GM18507 (cell line): ENCODE results near the gene RREB1.

Source experiments
- DNase-seq: peaks from one replicate; pipeline ENCODE4 v3.0.0; 2011; ENCODE audit warnings: low read depth; ENCODE audit not compliant: insufficient read length; ENCODE audit errors: extremely low spot score
- FAIRE-seq: peaks from 2 replicates; lab custom pipeline; 2011; peaks lifted over from hg19 to GRCh38; lab: Jason Lieb, UNC

Gene RREB1

GRCh38 chr6:7107578-7108195 lies at the start of gene RREB1:
Gene RREB1 (plus strand): TSS chr6:7107961. CDS start chr6:7181912, 73,951 bp downstream.
- DNase-seq (peak; percentile 74), FAIRE-seq (peak; percentile 38)

- no peak for FAIRE-seq
- DNase-seq = no peak
Observed at GRCh38 chr6:7058250-7058923, 49.4 kb upstream of the RREB1 start.

- FAIRE-seq = no peak
- no peak for DNase-seq
Observed at GRCh38 chr6:7060769-7061516, 46.8 kb upstream of the RREB1 start.

GRCh38 chr6:7062451-7063162 lies 45.2 kb upstream of the RREB1 start:
- no peak for DNase-seq
- FAIRE-seq = no peak

DNA sequence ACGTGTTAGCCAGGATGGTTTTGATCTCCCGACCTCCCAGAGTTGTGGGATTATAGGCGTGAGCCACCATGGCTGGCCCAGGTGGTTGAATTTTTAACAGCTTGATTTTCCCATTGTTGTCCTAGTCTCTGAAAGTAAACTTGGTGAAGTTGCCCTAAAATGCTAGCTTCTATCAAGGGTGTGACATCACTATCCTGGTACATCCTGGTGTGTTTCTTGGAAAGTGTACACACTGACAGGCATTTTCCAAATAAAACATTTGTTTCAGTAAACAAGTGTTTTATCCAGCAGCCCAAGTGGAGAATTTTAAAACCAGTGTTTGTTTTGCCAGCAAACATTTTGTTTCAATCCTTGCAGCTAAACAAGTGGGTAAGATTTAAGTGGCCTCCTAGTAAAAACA lies 40.5 kb upstream of the RREB1 start:
- DNase-seq (no peak), FAIRE-seq (no peak)

DNA sequence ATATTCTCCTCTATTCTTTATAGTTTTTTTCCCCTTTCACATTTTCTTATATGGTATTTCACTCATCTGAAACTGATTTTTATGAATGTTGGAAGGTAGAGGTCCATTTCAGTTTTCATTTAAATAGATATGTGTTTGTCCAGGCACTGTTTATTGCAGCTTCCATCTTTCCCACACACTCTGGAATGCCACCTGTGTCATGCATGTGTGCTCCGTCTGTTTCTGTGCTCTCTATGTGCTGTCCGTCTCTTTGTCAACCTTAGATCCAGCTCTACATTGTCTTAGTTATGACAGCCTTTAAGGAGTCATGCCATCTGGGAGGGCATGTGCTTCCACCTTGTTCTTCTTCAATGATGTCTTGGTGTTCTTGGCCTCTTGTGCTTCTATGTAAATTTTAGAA lies 36.4 kb upstream of the RREB1 start:
- FAIRE-seq = no peak

DNA sequence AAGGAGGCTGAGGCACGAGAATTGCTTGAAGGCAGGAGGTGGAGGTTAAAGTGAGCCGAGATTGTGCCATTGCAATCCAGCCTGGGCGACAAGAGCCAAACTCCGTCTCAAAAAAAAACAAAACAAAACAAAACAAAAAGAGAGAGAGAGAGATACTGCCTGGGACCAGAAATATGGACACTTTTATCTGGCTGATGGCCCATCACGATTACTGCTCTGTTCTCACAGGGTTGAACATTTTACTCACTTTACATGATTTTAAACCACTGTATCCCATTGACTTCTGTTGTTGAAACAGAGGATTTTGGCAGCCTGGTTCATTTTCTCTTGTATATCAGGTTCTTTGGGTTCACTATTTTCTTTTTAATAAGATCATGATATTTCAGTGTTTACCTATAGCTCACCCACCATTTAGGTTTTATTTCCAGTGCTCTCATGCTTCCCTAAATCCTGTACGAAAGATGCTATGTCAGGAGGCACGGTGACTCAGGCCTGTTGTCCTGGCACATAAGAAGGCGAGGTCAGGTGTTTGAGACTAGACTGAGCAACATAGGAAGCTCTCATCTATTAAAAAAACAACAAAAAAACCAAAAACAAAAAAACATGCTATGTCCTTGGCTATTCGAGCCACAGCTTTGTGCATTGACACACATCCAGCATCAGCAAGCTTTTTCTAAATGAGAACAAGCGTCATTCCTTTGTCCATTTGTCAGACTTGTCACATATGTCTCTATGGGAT lies 34.5 kb upstream of the RREB1 start:
- FAIRE-seq = peak; percentile 9
- no peak for DNase-seq

More for the DNA sequence above, 36.4 kb upstream of the RREB1 start:
- DNase-seq = no peak

- DNase-seq (peak; percentile 72), FAIRE-seq (peak; percentile 98)
Observed at GRCh38 chr6:7073821-7074525, 33.8 kb upstream of the RREB1 start.

GRCh38 chr6:7074870-7075269 lies 32.9 kb upstream of the RREB1 start:
- FAIRE-seq (no peak), DNase-seq (no peak)

DNA sequence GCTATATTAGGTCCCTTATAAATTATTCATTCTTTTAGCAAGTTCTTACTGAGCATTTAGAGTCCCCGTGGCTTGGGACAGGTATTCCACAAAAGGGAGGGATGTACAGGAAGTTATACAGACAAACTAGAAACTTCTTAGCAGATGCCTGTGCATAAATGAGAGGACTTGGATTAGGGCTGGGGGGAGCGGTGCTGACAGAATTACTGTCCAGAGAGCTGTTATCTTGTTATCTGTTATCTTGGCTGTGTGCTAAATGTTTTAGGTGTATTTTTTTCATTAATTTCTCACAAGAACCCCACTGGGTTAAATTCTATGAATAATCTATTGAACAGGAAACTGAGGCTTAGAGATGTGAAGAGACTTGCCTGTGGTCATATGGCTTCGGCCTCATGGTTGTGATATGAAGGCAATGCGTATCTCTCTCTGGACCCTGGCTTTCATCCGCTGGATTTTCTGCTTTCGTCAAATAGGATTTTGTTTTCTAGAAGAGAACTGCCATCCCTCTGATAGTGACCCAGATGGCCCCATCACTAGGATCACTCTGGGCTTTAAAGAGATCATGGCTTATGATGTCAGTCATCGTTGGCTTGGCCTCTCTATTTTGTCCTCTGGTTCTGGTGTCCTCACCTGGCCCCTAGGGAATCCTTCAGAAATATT lies 32.3 kb upstream of the RREB1 start:
- DNase-seq = no peak

DNA sequence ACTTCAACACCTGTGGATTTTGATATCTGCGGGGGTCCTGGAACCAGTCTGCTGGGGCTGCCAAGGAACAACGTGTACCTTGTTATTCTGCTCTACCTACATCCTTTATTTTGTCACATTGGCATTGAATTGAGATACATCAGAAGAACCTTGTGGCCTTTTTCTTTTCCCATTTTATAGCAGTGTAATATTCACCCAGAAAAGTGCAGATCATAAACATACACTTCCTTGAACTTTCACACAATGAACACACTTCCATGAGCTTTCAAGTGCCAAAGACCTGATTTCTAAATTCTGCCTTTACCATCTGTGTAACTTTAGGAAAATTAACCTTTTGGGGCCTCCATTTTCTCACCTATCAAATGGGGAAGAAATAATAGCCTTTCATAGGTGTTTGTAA lies 29.9 kb upstream of the RREB1 start:
- DNase-seq (no peak), FAIRE-seq (no peak)

More for the DNA sequence above, 32.3 kb upstream of the RREB1 start:
- FAIRE-seq = no peak

GRCh38 chr6:7078856-7079255 lies 28.9 kb upstream of the RREB1 start:
- FAIRE-seq (no peak), DNase-seq (no peak)

DNA sequence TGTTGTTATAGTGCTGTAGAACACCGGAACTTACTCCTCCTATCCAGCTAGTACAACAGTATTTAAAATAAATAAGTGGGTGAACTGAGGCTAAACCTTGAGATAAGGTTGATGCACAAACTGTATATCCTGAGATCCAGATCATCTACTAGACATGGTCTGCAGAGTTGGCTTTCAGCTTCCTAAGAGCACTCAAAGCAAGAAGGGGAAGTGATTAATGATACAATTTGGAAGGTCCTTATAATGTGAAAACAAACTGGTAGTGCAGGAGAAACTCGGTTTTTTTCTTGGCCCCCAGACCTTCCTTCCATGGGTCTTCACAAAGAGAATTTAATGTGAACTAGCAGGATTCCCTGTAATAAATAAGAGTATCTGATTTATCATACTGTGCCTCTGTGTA lies 27.4 kb upstream of the RREB1 start:
- DNase-seq (no peak), FAIRE-seq (no peak)

DNA sequence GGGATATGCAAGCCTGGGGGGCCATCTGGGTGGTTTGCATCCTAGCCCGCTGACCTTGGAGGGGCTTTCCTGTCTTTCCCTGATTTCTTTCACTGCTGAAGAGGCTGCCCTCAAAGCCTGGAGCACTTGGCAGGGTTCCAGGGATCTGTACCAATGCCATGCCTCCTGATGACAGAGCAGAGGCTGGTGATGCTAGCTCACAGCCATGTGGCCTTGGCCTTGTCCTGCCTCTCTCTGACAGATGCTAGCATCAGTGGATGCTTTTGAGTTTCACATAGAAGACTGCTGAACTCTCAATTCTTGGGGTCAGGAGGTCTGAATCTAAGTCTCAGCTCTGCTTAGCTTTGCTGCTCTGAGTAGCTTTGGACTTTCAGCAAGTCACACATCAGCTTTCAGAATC lies 21.9 kb upstream of the RREB1 start:
- DNase-seq (no peak), FAIRE-seq (peak; percentile 67)

DNA sequence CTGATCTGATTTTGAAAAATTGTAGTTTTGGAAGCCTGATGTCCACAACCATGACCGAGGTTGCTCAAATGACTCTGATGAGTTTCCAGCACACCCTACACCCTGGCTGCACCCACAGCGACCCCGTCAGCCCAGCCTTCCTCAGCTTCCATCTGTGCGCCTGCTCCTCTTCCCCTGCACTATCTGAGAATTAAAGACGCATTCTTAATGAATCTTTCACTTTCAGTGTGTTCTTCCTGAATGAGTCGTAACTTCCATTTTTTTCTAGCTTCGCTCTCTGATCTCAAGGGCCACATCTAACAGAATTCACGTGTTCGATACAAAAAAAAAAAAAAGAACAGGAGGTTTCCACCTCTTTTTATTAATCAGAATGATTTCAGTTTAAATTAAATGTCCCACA lies 21.3 kb upstream of the RREB1 start:
- DNase-seq (no peak), FAIRE-seq (peak; percentile 88)

GRCh38 chr6:7087066-7087465 lies 20.7 kb upstream of the RREB1 start:
- FAIRE-seq (no peak), DNase-seq (no peak)

GRCh38 chr6:7087491-7087979 lies 20.2 kb upstream of the RREB1 start:
- DNase-seq (no peak), FAIRE-seq (peak; percentile 81)

- no peak for DNase-seq
- FAIRE-seq = no peak
Observed at GRCh38 chr6:7088076-7088742, 19.6 kb upstream of the RREB1 start.
